Hematopoietic multipotent progenitor cell treated with erythropoietin and hydrocortisone succinate and interleukin-3 and kit ligand, for 6 days (in vitro differentiated cells): ENCODE results near the gene DPY19L2.
"Not testable (repeated sequence)": the region's sequence is repeated elsewhere in the genome, so short reads cannot be mapped to it uniquely, and the experiment has no call there.

ENCODE experiments used
- DNase-seq: peaks from one replicate; pipeline ENCODE4 v3.0.0-alpha.2; 2015

The DPY19L2 gene

GRCh38 chr12:63658501-63658900 is 9.8 kb downstream of the DPY19L2 start:
- DNase-seq: not testable (repeated sequence)

- not testable (repeated sequence) for DNase-seq
Observed at GRCh38 chr12:63656407-63656806, 11.9 kb downstream of the DPY19L2 start.

GRCh38 chr12:63655543-63656257 is 12.6 kb downstream of the DPY19L2 start:
- peak; percentile 38 for DNase-seq

DNA sequence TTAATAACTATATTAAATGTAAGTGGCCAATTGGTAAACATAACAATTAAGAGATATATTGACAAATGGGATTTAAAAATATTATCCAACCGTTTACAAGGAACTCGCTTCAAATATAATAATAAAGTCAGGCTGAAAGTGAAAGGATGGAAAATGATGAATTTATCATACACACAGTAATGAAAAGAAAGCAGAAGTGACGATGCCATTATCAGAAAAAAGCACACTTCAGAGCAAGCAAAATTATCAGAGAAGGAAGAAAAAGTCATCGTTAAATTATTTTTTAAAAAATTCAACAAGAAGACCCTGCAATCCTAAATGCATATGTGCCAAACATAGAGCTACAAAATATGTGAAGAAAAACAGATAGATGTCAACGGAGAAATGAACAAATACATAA is 13.8 kb downstream of the DPY19L2 start:
- peak; percentile 37 for DNase-seq

- DNase-seq: not testable (repeated sequence)
Observed at GRCh38 chr12:63649517-63649916, 18.8 kb downstream of the DPY19L2 start.

DNA sequence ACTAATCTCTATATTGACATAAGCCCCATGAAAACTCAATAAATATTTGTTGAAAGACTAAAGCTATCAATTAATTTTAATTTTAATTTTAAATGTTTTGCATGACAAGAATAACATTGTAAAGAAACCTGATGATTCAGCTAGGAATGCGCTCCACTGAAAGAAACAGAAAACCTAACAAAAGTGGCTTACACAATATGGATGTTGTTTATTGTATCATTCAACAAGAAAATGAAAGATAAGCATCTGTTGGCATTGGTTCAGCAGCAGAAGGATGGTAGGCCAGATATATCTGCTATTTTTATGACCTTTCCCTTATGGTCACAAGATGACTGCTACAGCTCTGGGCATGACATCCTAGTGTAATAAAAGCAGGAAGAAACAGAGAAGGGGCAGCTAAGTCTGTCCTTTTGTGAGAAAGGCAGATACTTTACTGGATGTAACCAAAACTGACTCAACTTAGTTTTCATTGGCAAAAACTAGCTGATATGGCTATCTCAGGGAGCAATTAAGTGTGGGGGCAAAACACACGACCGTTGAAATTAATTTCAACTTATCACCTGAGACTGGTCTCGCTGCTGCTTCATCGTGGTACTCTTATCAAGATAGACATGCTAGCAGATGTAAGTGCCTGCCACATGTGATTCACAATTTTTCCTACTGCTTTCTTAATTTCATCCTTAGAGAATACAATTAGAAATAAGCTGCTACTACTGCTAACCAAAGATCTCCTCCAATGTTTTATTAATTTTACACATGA is 24.7 kb downstream of the DPY19L2 start:
- DNase-seq: peak; percentile 72

DNA sequence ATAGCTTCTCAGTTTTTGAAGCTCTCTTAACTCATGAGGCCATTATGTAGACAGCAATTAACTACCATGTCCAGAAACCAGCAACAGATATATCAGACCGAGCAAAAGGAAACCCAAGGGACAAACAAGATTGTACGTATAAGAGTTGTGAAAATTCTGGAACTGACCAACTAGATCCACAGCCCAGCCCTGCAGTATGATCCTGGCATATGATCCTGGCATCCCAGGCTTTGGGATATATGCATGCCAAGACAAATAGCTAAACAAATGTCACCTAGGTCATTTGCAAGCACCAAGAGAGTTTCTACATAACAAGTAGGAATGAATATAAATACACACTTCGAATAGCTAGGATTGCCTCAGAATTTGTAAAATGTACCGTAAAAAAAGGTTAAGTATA is 44.0 kb downstream of the DPY19L2 start:
- DNase-seq: not testable (repeated sequence)

DNA sequence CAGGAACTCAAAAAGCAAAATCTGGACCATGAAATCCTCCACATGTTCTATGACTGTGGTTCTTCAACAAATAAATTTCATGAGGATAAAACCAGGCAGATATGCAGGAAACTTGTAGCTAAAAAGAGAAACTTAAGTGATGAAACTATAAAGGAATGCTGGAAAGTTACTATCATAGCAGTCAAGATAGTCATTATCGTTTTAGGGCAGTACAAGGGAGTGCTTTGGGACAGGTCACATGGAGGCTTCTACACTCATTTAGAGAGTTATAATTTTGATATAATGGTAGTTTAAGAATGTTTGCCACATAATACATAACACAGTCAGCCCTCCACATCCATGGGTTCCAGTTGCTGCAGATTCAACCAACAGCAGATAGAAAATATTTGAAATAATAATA is 52.7 kb downstream of the DPY19L2 start:
- not testable (repeated sequence) for DNase-seq

GRCh38 chr12:63611285-63611684 is 57.0 kb downstream of the DPY19L2 start:
- not testable (repeated sequence) for DNase-seq

DNA sequence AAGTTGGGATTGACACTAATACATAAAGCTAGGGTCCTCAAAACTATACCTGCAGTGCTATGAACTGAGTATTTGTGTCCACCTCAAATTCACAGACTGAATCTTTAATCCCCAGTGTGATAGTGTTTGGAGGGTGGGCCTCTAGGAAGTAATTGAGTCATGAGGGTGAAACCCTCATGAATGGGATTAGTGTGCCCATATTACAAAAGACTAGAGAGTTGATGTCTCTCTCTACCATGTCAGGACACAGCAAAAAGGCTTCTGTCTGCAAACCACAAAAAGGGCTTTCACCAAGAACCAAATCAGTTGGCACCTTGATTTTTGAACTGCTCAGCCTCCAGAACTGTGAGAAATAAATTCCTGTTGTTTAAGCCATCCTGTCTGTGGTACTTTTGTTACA is 59.0 kb downstream of the DPY19L2 start:
- not testable (repeated sequence) for DNase-seq

- DNase-seq: not testable (repeated sequence)
Observed at GRCh38 chr12:63604985-63605384, 63.3 kb downstream of the DPY19L2 start.

DNA sequence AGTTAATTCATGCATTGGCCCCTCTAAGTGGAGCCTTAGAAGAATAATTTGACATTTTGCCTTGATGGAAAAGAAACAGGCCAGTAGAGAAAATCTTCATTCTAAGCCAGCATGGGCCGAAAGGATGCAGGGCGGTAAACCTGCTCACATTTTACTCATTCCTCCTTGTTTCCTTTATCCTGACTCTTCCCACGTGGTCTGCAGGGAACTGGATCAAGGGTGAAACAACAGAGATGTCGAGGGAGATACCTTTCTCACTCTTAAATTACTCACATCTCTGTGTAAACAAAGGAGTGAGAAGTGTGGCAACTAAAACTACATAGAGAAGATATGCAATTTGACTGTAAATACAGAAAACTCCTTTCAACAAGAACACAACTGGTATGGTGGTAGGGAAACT is 73.5 kb downstream of the DPY19L2 start:
- DNase-seq: not testable (repeated sequence)

DNA sequence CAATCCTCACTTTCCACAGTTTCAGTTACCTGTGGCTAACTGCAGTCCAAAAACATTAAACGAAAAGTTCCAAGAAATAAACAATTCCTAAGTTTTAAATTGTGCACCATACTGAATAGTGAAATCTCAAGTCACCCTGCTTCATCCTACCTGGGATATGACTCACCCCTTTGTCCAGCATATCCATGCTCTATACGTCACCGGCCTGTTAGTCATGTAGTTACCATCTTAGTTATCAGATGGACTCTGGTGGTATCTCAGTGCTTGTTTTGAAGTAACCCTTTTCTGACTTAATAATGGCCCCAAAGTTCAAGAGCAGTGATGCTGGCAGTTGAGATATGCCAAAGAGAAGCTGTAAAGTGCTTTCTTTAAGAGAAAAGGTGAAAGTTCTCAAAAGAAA is 83.9 kb downstream of the DPY19L2 start:
- not testable (repeated sequence) for DNase-seq

DNA sequence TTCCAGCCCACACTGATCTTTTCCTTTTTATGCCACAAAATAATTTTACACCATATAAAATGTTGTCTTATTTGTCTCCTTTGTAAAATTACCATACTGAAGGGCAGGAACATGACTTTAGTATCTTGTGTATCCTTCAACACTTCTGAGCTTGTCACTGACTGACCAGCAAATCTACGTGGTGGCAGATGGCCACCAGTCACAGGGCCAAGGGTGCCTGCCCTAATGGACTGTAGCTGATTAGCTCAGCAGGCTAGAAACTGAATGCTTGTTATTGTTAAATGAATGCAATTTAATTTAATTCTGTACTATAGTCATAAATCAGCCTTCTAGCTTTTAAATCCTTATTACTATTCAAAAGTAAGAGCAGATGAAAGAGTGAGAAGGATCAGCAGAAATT is 85.0 kb downstream of the DPY19L2 start:
- not testable (repeated sequence) for DNase-seq

DNA sequence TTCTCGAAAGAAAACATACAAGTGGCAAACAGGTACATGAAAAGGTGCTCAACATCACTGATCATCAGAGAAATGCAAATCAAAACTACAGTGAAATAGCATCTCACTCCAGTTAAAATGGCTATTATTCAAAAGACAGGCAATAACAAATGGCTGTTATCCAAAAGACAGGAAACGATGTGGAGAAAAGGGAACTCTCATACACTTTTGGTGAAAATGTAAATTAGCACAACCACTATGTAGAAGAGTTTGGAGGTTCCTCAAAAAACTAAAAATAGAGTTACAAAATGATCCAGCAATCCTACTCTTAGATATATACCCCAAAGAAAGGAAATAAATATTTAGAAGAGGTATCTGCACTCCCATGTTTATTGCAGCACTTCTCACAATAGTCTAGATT is 90.7 kb downstream of the DPY19L2 start:
- DNase-seq: peak; percentile 17

DNA sequence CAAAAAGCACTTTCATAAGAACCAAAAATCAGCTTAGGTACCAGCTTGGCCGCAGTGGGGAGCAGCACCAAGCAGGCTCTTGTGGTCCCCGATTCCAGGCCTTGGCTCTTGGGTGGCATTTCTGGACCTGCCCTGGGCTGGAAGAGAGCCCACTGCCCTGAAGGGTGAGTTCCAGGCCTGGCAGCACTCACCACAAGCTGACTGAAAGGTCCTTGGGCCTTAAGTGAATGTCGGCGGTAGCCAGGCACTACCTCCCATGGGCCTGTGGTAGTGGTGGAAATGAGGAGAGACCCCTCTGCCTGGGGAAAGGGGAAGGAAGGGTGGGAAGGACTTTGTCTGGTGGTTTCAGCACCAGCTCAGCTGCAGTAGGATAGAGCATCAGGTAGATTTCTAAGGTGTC is 96.3 kb downstream of the DPY19L2 start:
- not testable (repeated sequence) for DNase-seq

DNA sequence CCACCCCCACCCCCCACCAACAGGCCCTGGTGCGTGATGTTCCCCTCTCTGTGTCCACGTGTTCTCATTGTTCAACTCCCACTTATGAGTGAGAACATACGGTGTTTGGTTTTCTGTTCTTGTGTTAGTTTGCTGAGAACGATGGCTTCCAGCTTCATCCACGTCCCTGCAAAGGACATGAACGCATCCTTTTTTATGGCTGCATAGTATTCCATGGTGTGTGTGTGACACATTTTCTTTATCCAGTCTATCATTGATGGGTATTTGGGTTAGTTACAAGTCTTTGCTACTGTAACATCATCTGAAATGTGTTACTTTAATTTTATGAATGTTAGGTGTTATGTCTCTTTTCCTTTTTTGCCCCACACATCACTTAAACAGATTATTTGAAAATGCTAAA is 109.8 kb downstream of the DPY19L2 start:
- DNase-seq: not testable (repeated sequence)

DNA sequence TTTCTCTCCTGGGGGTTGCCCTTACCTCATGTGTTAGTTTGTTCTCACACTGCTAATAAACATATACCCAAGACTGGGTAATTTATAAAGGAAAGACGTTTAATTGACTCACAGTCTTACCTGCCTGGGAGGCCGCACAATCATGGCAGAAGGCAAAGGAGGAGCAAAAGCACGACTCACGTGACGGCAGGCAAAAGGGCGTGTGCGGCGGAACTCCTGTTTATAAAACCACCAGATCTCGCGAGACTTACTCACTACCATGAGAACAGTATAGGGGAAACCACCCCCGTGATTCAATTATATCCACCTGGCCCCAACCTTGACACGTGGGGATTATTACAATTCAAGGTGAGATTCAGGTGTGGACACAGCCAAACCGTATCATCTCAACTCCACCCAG is 116.9 kb downstream of the DPY19L2 start:
- DNase-seq: not testable (repeated sequence)

DNA sequence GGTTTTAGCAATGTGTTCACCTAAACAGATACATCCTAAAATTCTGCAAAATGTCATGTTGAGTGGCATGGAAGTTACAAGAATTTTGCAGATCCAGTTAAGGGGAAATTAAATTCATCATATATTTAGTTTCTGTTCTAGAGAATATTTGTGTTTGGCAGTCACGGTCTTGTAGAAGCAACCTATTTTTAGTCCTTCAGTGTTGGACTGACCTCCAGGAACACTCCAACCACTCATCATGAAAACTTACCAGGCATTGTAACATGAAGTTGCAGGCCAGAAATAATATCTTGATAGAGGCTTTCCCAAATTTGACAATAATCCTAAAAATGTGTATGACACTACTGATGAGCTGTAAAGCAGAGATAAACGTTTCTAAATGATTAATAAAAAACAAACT is 119.3 kb downstream of the DPY19L2 start:
- DNase-seq: not testable (repeated sequence)

DNA sequence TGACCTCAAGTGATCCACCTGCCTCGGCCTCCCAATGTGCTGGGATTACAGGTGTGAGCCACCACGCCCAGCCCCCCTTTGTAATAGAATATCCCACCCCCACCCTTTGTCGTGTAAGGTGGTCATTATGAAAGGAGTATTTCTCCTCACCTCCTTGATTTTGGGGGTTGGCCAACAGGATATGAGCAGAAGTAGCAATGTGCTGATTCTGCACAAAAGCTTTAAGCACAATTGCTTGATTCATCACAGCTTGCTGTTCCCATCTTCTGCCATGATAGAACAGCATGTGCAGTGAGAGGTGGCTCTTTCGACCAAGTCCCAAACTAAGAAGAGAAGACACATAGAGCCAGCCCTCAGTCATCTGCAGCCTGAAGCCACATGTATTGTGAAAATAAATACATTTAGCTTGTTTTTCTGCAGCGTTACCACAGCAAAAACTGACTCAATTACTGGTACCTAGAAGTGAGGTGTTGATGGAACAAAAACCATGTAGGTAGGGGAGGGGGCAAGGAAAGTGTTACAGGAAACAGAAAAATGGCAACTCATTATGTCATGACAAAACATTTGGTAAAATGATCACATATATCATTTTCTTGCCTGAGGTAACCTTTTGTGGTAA is 122.9 kb downstream of the DPY19L2 start:
- DNase-seq: not testable (repeated sequence)

DNA sequence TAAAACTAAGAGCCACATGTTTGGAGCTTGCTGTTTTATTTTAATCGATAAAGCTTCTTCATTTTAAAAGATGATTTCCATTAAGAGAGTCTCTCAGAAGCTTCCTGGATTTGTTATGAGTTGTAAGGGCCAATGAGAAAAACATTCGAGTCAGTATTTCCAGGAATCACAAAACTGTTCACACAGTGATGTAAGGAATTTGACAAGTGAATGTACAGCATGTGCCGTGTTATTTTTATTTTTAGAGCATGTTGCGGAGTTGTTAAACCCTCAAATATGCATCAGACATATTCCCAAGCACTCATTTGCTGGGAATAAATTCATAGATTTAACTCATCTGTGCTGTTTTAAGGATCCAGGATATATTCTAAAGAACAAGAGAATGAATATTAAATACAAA is 129.6 kb downstream of the DPY19L2 start:
- DNase-seq: not testable (repeated sequence)

DNA sequence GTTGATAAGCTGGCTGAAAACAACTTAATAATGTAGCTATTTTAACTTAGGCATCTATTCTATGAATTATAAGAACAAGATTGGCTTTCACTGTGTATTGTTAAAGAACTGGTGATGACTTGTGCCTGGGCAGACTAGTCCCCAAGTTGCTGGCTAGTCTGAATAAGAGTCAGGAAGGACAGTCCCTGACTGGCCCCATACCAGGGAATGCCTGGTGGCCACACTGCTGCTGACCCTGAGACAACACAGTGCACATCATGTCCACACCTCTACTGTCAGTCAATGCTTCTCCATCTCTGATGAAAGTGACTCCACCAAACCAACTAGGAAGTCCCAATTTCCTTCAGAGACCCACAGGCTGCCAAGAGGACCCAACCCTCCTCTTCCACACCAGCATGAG is 130.5 kb downstream of the DPY19L2 start:
- DNase-seq: not testable (repeated sequence)

DNA sequence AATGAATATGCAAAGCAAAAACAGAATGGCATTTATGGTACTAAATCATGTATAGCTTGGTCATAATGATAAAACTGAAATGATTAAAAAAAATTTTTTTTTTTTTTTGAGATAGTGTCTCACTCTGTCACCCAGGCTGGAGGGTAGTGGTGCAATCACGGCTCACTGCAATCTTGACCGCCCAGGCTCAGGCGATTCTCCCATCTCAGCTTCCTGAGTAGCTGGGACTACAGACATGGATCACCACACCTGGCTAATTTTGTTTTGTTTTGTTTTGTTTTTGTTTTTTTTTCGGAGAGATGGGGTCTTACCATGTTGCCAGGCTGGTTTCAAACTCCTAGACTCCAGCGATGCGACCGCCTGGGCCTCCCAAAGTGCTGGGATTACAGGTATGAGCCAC is 138.7 kb downstream of the DPY19L2 start:
- DNase-seq: not testable (repeated sequence)

GRCh38 chr12:63525831-63526230 is 142.5 kb downstream of the DPY19L2 start:
- DNase-seq: no peak
